Erythroblast (primary cell): Measurements from ENCODE around the gene RIC8B.

Experiments used
- DNase-seq, 2 experiments: peaks; one replicate each; lab custom pipeline; 2025; lab: John Stamatoyannopoulos, UW
- GATA1 ChIP-seq: IDR thresholded peaks from 2 replicates; pipeline ENCODE4 v1.6.1; 2011; ENCODE audit warnings: low read depth, mild to moderate bottlenecking, control low read depth, low read length, moderate library complexity
- POLR2A ChIP-seq: IDR thresholded peaks from 2 replicates; pipeline ENCODE4 v1.6.1; 2011; ENCODE audit warnings: mild to moderate bottlenecking, low read length

The RIC8B gene

DNA sequence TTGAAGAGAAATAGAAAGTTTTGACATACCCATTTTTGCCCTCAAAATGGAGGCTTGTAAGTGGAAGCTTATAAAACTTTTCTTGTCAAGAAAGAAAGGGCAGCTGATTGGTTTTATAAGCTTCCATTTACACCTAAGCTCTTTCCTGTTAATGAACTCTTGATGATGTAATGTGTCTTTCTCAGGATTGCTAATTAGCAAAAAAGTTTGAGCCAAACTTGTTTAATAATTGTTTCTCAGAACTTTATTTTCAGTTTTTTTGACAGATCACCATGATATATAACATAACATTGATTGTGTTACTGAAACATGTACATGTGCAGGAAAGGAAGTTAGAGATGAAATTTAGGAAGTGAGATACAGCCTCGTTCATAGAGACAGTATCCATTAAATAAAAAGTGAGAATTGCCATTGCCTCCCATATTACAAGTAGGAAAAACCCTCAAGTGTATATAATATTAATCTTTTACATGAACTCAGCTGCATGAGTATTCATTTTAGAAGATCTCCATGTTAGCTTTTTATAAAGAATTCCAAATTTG is 26.8 kb downstream of the RIC8B start:
- TF ChIP-seq GATA1 = no peak
- TF ChIP-seq POLR2A = no peak
- DNase-seq = no peak

DNA sequence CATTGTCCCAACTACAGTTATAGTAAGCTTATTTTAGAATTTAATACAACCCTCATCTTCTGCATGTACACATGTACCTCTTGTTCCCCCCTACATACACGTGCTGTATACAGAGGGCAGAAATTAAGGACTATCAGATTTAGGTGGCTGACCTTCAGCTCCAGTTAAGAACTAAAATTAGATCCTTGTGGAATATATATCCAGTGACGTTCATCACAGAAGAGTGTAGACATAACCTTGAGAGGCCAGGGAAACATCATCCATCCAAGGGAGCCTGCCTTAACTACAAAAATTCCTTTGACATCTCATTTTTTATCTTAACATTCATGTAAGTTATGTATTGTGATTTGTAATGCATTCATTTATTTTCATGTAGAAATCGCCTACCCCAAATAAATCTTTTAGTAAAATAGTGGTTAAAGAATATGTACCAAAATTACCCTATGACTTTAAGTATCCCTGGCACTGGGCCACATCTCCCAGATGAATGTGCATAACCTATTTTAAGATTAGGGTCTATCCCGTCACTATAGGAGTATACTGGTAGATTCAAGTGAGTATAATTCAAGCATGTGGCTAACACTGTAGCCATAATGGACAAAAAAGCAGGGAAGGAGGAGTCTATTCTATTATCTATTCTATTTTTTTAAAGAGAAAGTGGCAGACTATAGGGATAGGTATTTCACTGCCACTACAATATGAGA is 27.5 kb downstream of the RIC8B start:
- peak; percentile 3 to 12 for DNase-seq
- no peak for TF ChIP-seq GATA1
- no peak for TF ChIP-seq POLR2A

DNA sequence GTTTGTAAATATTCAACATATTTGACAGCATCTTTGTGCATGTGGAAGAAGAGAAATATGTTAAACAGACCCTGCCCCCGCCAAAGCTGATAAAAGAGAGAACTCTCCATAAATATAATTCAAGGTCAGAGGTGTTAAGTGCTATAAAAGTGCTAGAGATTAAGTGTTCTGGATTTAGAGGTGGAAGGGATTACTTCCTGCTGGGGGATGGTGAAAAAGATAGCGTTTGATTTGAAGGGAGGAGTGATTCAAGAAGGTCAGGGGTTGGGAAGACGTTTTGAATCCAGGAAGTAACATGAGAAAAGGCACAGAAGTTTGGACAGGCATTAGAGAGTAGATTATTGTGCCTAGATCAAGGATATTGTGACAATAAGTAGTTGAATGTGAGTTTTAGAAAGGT is 30.2 kb downstream of the RIC8B start:
- TF ChIP-seq GATA1 (no peak), POLR2A (no peak)
- DNase-seq = no peak

DNA sequence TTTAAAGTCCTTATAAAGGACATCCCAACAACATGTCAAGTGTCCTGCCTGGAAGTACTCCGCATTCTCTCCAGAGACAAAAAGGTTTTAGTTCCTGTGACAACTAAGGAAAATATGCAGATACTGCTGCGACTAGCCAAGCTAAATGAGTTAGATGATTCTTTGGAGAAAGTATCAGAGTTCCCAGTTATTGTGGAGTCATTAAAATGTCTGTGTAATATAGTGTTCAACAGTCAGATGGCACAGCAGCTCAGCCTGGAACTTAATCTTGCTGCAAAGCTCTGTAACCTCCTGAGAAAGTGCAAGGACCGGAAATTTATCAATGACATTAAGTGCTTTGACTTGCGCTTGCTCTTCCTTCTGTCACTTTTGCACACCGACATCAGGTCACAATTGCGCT is 40.2 kb downstream of the RIC8B start:
- TF ChIP-seq GATA1 (no peak), POLR2A (no peak)
- DNase-seq = no peak

DNA sequence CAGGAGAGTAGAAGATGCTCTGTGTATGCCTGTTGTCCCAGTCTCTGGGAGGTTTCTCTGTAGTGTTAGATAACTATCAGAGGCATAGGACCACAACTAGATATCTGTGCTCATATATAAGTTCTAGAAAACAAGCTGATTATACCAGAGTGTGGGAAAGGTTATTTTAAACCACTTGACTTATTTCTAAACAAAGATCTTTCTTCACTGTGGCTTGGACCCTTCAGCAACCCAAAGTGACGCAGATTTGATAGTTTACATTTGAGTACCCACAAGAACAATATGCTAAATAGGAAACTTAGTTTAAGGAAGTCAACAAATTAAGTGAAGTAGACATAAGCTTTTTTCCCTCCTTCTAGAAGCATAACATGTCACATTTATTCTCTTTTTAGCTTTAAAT is 41.3 kb downstream of the RIC8B start:
- no peak for DNase-seq
- TF ChIP-seq GATA1 = no peak
- no peak for TF ChIP-seq POLR2A

DNA sequence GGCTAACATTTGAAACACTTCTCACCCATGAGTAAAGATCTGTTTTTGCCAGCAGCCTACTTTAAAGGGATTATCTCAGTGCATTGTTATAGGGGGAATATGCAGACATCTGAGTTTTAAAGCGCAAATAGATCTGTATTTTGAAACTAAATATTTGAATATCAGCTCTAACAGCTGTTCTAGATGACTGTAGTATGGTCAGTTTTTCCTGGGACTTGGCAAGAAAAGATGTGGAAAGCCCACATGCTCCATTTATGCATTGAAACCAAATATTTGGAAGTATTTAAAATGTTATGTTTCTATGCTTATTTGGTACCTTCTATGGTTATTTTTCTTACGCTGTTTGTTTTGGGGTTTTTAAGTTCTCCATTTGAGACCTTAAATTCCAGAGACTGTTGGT is 41.7 kb downstream of the RIC8B start:
- DNase-seq = no peak
- TF ChIP-seq GATA1 (no peak), POLR2A (no peak)

DNA sequence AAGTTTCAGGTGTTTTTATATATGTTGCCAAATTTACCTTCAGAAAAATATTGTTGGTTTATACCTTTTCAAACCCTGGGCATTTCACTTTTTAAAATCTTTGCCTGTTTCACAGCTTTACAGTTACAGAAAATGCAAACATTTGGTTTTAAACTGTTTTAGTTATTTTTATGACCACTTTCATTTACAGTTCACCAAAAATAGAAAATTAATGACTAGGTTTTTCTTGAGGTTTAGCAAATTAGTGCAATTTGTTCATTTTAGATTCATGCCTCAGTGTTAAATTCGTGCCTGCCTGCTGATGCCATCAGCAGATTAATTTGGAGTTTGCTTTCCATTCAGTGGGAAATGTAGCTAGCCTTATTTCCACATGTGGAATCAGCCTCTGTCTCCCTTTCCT is 45.5 kb downstream of the RIC8B start:
- TF ChIP-seq POLR2A (no peak), GATA1 (no peak)
- DNase-seq = no peak

DNA sequence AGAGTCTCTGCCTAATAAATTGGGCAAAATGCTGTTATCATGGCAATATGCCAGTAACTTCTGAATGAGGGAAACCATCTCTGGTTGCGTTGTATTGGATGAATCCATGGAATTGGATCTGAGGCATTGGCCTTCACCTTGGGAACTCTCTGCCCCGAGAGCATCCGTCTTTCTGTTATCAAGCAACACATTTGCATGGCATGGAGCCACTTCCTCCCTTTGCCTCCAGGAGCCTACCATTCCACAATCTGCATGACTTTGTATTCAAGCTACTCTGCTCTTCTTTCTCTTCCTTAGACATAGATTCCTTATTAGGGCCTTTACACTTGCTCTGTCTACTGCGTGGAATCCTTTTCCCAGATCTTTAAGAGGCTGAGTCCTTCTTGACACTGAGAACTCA is 57.2 kb downstream of the RIC8B start:
- peak in 1 of 2 experiments; percentile 30 for DNase-seq
- no peak for TF ChIP-seq POLR2A
- TF ChIP-seq GATA1 = no peak

DNA sequence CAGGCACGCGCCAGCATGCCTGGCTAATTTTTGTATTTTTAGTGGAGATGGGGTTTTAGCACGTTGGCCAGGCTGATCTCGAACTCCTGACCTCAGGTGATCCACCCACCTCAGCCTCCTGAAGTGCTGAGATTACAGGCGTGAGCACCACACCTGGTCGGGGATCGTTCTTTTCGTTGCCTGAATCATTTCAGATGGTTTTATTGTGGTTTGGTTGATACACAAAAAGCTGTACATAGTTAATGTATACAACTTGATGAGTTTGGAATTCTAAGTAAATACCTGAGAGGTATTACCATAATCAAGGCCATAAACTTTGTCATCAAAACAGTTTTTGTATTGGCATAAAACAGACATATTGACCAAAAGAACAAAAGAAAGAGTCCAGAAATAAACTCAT is 63.3 kb downstream of the RIC8B start:
- no peak for DNase-seq
- TF ChIP-seq GATA1 (no peak), POLR2A (no peak)

DNA sequence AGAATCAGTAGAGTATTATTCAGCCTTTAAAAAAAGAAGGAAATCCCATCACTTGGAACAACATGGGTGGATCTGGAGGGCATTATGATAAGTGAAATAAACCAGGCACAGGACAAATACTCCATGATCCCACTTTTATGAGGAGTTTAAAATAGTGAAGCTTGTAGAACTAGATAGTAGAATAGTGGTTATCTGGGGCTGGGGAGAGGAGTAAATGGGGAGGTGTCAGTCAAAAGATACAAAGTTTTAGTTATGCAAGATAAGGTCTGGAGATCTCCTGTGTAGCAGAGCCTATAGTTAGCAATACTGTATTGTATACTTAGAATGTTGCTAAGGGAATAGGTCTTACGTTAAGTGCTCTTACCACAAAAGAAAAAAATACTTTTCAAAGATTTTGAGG is 64.9 kb downstream of the RIC8B start:
- peak in 1 of 2 experiments; percentile 32 for DNase-seq
- TF ChIP-seq GATA1 = no peak
- no peak for TF ChIP-seq POLR2A

DNA sequence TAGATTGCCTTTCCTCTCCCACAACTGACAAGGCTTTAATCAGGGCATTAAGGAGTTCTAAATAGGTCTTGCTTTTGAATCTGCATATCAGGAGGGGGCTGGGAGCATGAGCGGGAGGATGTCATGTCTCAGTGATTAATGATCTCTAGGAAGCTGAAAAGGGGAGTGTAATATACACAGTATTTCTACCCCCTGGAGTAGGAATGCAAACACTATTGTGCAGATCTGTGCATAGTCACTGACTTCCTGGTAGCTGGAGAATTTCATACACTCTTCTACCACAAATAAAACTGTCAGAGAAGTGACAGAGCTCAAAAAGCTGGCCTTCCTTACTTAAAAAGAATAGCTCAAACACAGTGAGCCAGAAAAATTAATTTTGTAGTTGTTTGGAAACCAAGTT is 65.8 kb downstream of the RIC8B start:
- peak; percentile 3 to 19 for DNase-seq
- no peak for TF ChIP-seq POLR2A
- TF ChIP-seq GATA1 = no peak

DNA sequence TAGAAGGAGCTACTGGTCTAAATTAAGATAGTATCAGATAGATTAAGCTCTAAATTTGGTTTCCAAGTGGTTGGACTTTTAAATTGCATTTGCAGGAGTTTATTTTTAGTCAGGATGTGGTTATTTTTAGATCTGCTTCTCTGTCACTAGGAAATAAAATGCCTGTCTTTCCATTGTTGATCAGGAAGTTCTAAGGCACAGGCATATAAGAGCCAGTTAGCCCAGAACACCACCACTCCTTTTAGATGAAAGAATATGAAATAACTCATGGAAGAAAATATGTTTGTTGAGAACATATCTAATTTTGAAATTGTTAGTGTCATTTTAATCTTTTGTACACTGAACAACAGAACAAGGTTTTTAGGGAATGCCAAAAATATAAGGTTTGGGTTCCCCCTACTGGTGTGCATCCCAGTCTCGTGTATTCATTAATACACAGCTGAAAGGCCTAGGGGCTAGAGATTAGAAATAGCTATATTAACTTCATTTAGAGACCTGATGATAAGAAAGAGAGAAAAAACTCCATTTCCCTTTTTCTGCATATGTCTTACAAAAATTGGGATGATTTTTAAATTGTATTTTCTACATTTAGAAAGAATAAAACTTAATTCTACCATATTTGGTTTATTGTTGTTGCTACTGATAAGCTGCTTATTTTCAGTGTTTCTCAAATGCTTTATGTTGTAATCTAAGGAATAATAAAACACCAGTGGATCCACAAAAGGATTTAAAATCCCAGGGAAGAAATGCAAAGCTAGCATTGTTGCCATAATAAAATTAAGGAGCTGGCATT is 67.2 kb downstream of the RIC8B start:
- peak; percentile 52 to 65 for DNase-seq
- TF ChIP-seq GATA1 (no peak), POLR2A (no peak)

DNA sequence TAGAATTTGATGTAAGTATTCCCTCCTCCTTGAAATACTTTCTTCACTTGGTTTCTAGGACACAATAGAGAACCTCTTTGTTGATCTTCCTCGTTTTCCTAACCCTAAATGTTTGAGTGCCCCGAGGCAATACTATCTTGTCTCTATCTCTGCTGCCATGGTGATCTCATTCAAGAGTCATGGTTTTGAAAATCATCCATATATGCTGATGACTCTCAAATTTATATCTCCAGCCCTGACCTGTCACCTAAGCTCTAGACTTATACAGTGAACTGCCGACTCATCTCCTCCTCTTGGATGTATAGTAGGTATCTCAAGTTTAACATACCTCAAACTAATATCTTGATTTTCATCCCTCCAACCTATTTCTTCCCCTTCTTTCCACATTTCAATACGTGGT is 71.4 kb downstream of the RIC8B start:
- DNase-seq = peak in 1 of 2 experiments; percentile 50
- no peak for TF ChIP-seq POLR2A
- no peak for TF ChIP-seq GATA1

DNA sequence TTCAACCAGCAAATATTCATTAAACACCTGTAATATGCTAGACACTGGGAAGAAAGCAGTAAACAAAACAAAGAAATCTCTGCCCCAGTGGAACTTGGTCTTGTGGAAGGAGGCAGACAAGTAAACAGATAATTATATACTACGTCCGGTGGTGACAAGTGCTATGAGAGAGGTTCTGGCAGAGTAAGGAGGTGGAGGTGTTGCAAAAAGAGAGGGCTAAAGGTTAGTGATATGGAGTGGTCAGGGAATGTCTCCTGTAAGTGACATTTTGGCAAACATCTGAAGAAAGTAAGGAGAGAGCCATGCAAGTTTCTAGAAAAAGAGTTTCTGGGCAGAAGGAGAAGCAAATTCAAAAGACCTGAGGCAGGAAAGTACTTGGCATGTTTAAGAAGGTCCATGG is 73.4 kb downstream of the RIC8B start:
- TF ChIP-seq GATA1 = no peak
- no peak for TF ChIP-seq POLR2A

More for the DNA sequence above, 73.4 kb downstream of the RIC8B start:
- DNase-seq = no peak
